Measurements from ENCODE around the gene MXD3. TPM values are rescaled to one million over a fixed set of nuclear protein-coding genes. Genes with fewer than 3 reads are reported as not detected.

Gene MXD3
- total RNA-seq, 1 donor from 2014 or later = 6.4 TPM

- no peak overlapping the region for H3K27ac Mint-ChIP-seq (ENCODE audit: unreplicated experiment)
- H3K4me1 Mint-ChIP-seq (ENCODE audit: unreplicated experiment) = no peaks in the 10 kb centered on the region
- H3K4me3 Mint-ChIP-seq (ENCODE audit: unreplicated experiment) = no peak overlapping the region
- no peaks in the 10 kb centered on the region for H3K9me3 Mint-ChIP-seq (ENCODE audit: unreplicated experiment)
- TF ChIP-seq CTCF (IDR thresholded peaks at IDR 0.05; ENCODE audit: unreplicated experiment) = no peak
- DNase-seq (ENCODE audit: low spot score) = no peak
- peaks cover 33% of the 10 kb centered on the region for H3K36me3 Mint-ChIP-seq (ENCODE audit: low read depth, unreplicated experiment)
- H3K27me3 Mint-ChIP-seq (ENCODE audit: unreplicated experiment) = peaks cover 2% of the 10 kb centered on the region
These were observed 23.5 kb downstream of the MXD3 start for GRCh38 chr5:177288191-177288590.

GRCh38 chr5:177276886-177277285 is 34.8 kb downstream of the MXD3 start:
- Mint-ChIP-seq H3K36me3 (ENCODE audit: low read depth, unreplicated experiment) (peaks cover 36% of the 10 kb centered on the region), H3K27me3 (ENCODE audit: unreplicated experiment) (peaks cover 6% of the 10 kb centered on the region), H3K9me3 (ENCODE audit: unreplicated experiment) (no peaks in the 10 kb centered on the region), H3K27ac (ENCODE audit: unreplicated experiment) (no peak overlapping the region), H3K4me3 (ENCODE audit: unreplicated experiment) (no peak overlapping the region), H3K4me1 (ENCODE audit: unreplicated experiment) (no peaks in the 10 kb centered on the region)
- no peak for TF ChIP-seq CTCF (IDR thresholded peaks at IDR 0.05; ENCODE audit: unreplicated experiment)
- DNase-seq (ENCODE audit: low spot score) = no peak

GRCh38 chr5:177275883-177276282 is 35.8 kb downstream of the MXD3 start:
- no peak for DNase-seq (ENCODE audit: low spot score)
- Mint-ChIP-seq H3K4me1 (ENCODE audit: unreplicated experiment) (no peaks in the 10 kb centered on the region), H3K4me3 (ENCODE audit: unreplicated experiment) (no peak overlapping the region), H3K27ac (ENCODE audit: unreplicated experiment) (no peak overlapping the region), H3K9me3 (ENCODE audit: unreplicated experiment) (no peaks in the 10 kb centered on the region), H3K27me3 (ENCODE audit: unreplicated experiment) (peaks cover 6% of the 10 kb centered on the region), H3K36me3 (ENCODE audit: low read depth, unreplicated experiment) (peaks cover 32% of the 10 kb centered on the region)
- TF ChIP-seq CTCF (IDR thresholded peaks at IDR 0.05; ENCODE audit: unreplicated experiment) = no peak

- Mint-ChIP-seq H3K4me1 (ENCODE audit: unreplicated experiment) (no peaks in the 10 kb centered on the region), H3K9me3 (ENCODE audit: unreplicated experiment) (no peaks in the 10 kb centered on the region)
These were observed 40.6 kb downstream of the MXD3 start for GRCh38 chr5:177271113-177271512.

GRCh38 chr5:177270653-177271052 is 41.0 kb downstream of the MXD3 start:
- Mint-ChIP-seq H3K4me1 (ENCODE audit: unreplicated experiment) (no peaks in the 10 kb centered on the region), H3K27me3 (ENCODE audit: unreplicated experiment) (peaks cover 6% of the 10 kb centered on the region), H3K4me3 (ENCODE audit: unreplicated experiment) (no peak overlapping the region), H3K36me3 (ENCODE audit: low read depth, unreplicated experiment) (peaks cover 43% of the 10 kb centered on the region), H3K9me3 (ENCODE audit: unreplicated experiment) (no peaks in the 10 kb centered on the region), H3K27ac (ENCODE audit: unreplicated experiment) (no peak overlapping the region)
- no peak for TF ChIP-seq CTCF (IDR thresholded peaks at IDR 0.05; ENCODE audit: unreplicated experiment)
- no peak for DNase-seq (ENCODE audit: low spot score)

More at GRCh38 chr5:177271113-177271512, 40.6 kb downstream of the MXD3 start:
- H3K36me3 Mint-ChIP-seq (ENCODE audit: low read depth, unreplicated experiment) = peaks cover 38% of the 10 kb centered on the region
- peaks cover 6% of the 10 kb centered on the region for H3K27me3 Mint-ChIP-seq (ENCODE audit: unreplicated experiment)
- TF ChIP-seq CTCF (IDR thresholded peaks at IDR 0.05; ENCODE audit: unreplicated experiment) = no peak
- H3K27ac Mint-ChIP-seq (ENCODE audit: unreplicated experiment) = no peak overlapping the region
- no peak for DNase-seq (ENCODE audit: low spot score)
- H3K4me3 Mint-ChIP-seq (ENCODE audit: unreplicated experiment) = no peak overlapping the region

All from endothelial cell (in vitro differentiated cells).